ENCODE results near the gene DMC1. TPM values are rescaled to one million over a fixed set of nuclear protein-coding genes. Genes with fewer than 3 reads are reported as not detected.
A peak's percentile ranks its signal among the peaks of the same experiment; 100 is the strongest.

Gene DMC1
- total and polyA plus RNA-seq, 7 experiments from 2014 or later, result 0.13 to 7.4 (median 0.54) TPM; not detected in 2

DNA sequence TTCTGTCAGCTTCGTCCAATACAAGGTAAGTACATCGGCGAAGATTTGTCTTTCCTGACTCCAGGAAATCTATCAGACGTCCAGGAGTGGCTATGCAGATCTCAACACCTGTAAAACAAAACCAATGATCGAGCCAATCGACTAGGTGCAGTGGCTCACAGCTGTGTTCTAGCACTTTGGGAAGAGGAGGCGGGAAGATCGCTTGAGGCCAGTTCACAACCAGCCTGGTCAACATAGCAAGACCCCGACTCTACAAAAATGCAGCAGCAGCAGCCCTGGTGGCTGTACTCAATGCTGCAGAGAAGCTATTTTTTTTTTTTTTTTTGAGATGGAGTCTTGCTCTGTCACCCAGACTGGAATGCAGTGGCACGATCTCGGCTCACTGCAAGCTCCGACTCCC lies 75.0 kb downstream of the DMC1 start:
- Histone ChIP-seq H3K4me3 (ENCODE audit: low read length) (no peak overlapping the region), H3K27ac (ENCODE audit: low read depth, low read length) (peak overlapping the region; percentile 15), H3K4me1 (ENCODE audit: control insufficient read depth in 2 of 2, insufficient read depth in 2 of 2, low read length in 2 of 2) (peaks cover 16 to 29% of the 10 kb centered on the region in 2 donors), H3K27me3 (ENCODE audit: control insufficient read depth in 2 of 2, insufficient read depth in 2 of 2, low read length in 2 of 2) (no peaks in the 10 kb centered on the region), H3K36me3 (ENCODE audit: control insufficient read depth in 2 of 3, insufficient read depth in 3 of 3, low read length in 3 of 3) (peaks cover 60 to 94% (median 92%) of the 10 kb centered on the region in 3 experiments), H3K9me3 (ENCODE audit: control insufficient read depth in 2 of 3, low read length in 3 of 3) (no peaks in the 10 kb centered on the region)
- peaks cover 15 to 57% (median 46%) of the 10 kb centered on the region in 5 donors for H3K36me3 Mint-ChIP-seq
- ChIA-PET POLR2A (interaction anchor here (1.2 to 1.8 kb wide), 2 partner anchors 12 to 13 kb away, joined by 5 to 8 read pairs; no protein-coding TSS in a partner anchor), CTCF (no interaction called here)
- H3K27ac Mint-ChIP-seq, result peak overlapping the region in 4 of 9 donors; percentile 28 to 73 (median 38)
- no peaks in the 10 kb centered on the region for H3K9me3 Mint-ChIP-seq
- H3K27me3 Mint-ChIP-seq, result no peaks in the 10 kb centered on the region
- intact Hi-C loops (cut with micrococcal nuclease), result no loop called here
- ATAC-seq, result no peak
- peak overlapping the region in 2 of 10 donors; percentile 37 to 42 for H3K4me3 Mint-ChIP-seq
- DNase-seq, result no peak
- H3K4me1 Mint-ChIP-seq, result peaks cover 16 to 76% (median 59%) of the 10 kb centered on the region in 7 donors

DNA sequence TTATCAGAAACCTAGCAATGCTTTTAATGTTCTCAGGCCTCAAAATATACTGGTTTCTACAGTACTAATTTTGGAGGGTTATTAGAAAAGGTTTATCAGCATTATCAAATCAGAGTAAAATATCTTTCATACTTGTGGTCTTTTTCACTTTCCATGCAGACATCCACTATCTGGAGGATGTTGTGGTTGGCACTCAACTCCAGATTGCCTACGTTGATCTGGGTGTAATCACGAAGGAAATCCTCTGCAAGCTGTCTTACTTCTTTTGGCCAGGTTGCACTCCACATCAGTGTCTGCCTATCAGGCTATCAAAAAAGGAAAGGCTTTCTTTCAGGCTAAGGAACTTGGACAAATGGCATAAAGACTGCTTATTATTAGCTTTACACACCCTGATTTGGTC lies 75.5 kb downstream of the DMC1 start:
- no peaks in the 10 kb centered on the region for H3K9me3 ChIP-seq (ENCODE audit: control insufficient read depth in 2 of 3, low read length in 3 of 3)
- H3K4me1 Mint-ChIP-seq, result peaks cover 13 to 77% (median 61%) of the 10 kb centered on the region in 7 donors
- peak overlapping the region; percentile 15 for H3K27ac ChIP-seq (ENCODE audit: low read depth, low read length)
- H3K36me3 Mint-ChIP-seq, result peaks cover 13 to 59% (median 49%) of the 10 kb centered on the region in 5 donors
- H3K9me3 Mint-ChIP-seq, result no peaks in the 10 kb centered on the region
- ChIA-PET POLR2A (interaction anchor here (1.2 to 1.8 kb wide), 2 partner anchors 13 kb away, joined by 5 to 8 read pairs; no protein-coding TSS in a partner anchor), CTCF (no interaction called here)
- peaks cover 16 to 28% of the 10 kb centered on the region in 2 donors for H3K4me1 ChIP-seq (ENCODE audit: control insufficient read depth in 2 of 2, insufficient read depth in 2 of 2, low read length in 2 of 2)
- H3K27me3 ChIP-seq (ENCODE audit: control insufficient read depth in 2 of 2, insufficient read depth in 2 of 2, low read length in 2 of 2), result no peaks in the 10 kb centered on the region
- no peak for DNase-seq
- H3K27me3 Mint-ChIP-seq, result no peaks in the 10 kb centered on the region
- H3K27ac Mint-ChIP-seq, result peak overlapping the region in 5 of 9 donors; percentile 28 to 73 (median 36)
- H3K4me3 ChIP-seq (ENCODE audit: low read length), result no peak overlapping the region
- intact Hi-C loops (cut with micrococcal nuclease), result no loop called here
- peak overlapping the region in 2 of 10 donors; percentile 37 to 42 for H3K4me3 Mint-ChIP-seq
- H3K36me3 ChIP-seq (ENCODE audit: control insufficient read depth in 2 of 3, insufficient read depth in 3 of 3, low read length in 3 of 3), result peaks cover 65 to 96% (median 92%) of the 10 kb centered on the region in 3 experiments
- ATAC-seq, result no peak

DNA sequence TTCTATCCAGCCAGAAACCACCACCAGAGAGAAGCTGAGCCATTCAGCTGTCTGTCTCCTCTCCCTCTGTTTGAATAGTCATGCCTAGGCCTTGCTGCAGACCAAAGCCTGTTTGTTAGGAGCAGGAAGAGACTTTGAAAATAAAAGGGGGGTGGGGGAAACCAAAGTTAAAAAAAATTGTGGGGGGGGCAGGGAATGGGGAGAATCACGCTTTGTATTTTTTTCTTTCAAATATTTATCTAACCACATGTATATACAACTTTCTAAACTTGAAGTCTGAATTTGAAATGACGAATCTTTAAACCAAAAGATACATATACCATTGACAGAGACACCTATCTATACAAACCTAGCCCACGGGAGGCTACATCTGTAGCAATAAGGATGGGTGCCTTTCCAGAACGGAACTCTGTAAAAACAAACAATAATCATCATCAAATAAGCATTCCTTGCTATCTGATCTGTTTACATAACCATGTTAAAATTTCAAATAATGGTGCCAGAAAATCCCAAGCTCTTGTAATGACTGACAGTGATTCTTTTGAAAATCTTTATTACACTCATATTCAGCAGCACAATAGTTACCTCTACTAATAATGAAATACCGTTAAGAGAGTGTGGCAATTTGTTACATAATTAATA lies 78.2 kb downstream of the DMC1 start:
- Histone ChIP-seq H3K9me3 (ENCODE audit: control insufficient read depth in 2 of 3, low read length in 3 of 3) (no peaks in the 10 kb centered on the region), H3K36me3 (ENCODE audit: control insufficient read depth in 2 of 3, insufficient read depth in 3 of 3, low read length in 3 of 3) (peaks cover 48 to 94% (median 93%) of the 10 kb centered on the region in 3 experiments), H3K4me1 (ENCODE audit: control insufficient read depth in 2 of 2, insufficient read depth in 2 of 2, low read length in 2 of 2) (peaks cover 8 to 18% of the 10 kb centered on the region in 2 donors), H3K27me3 (ENCODE audit: control insufficient read depth in 2 of 2, insufficient read depth in 2 of 2, low read length in 2 of 2) (no peaks in the 10 kb centered on the region), H3K4me3 (ENCODE audit: low read length) (no peak overlapping the region), H3K27ac (ENCODE audit: low read depth, low read length) (no peak overlapping the region)
- no peak for ATAC-seq
- peaks cover 17 to 61% (median 41%) of the 10 kb centered on the region in 5 donors for H3K36me3 Mint-ChIP-seq
- POLR2A ChIA-PET, result interaction anchor here (0.6 to 3.5 kb wide), 5 partner anchors 11 to 1491 kb away, joined by 3 to 16 read pairs (median 3); no protein-coding TSS in a partner anchor
- peaks cover 12 to 73% (median 59%) of the 10 kb centered on the region in 7 donors for H3K4me1 Mint-ChIP-seq
- H3K27me3 Mint-ChIP-seq, result no peaks in the 10 kb centered on the region
- H3K4me3 Mint-ChIP-seq, result no peak overlapping the region
- peak overlapping the region in 2 of 9 donors; percentile 45 to 52 for H3K27ac Mint-ChIP-seq
- no peak for DNase-seq
- H3K9me3 Mint-ChIP-seq, result peaks cover 0 to 2% (median 0%) of the 10 kb centered on the region in 11 donors
- intact Hi-C loops (cut with micrococcal nuclease), result loop anchor here in 1 of 2 donors (2.0 kb wide), 1 partner anchor 15 kb away; the partner anchor contains the start of gene DDX17
- CTCF ChIA-PET, result interaction anchor here (0.6 to 1.0 kb wide), 4 partner anchors 10 to 91 kb away, joined by 3 read pairs; no protein-coding TSS in a partner anchor

DNA sequence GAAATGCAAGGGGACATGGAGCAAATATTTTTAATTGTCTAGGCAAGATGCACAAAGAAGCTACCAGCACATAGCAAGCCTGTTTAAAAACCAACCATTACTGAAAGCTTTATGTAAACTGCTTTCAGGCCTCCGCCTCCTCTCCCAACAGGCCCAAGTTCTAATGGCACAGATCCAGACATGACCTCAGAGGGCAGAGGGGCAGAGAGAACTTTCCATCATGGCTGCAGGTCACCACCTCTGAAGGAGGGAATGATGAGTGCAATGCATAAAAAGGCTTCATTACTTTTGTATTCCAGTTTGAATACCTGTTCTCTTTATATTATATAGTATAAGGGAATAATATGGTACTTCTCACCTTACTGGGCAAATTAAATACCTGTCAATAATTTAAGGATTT lies 79.1 kb downstream of the DMC1 start:
- no peak overlapping the region for H3K27ac ChIP-seq (ENCODE audit: low read depth, low read length)
- peaks cover 19 to 76% (median 63%) of the 10 kb centered on the region in 7 donors for H3K4me1 Mint-ChIP-seq
- no peaks in the 10 kb centered on the region for H3K27me3 Mint-ChIP-seq
- peaks cover 17 to 65% (median 46%) of the 10 kb centered on the region in 5 donors for H3K36me3 Mint-ChIP-seq
- no peak overlapping the region for H3K4me3 ChIP-seq (ENCODE audit: low read length)
- H3K9me3 ChIP-seq (ENCODE audit: control insufficient read depth in 2 of 3, low read length in 3 of 3), result no peaks in the 10 kb centered on the region
- ATAC-seq (no peak), DNase-seq (no peak)
- no peaks in the 10 kb centered on the region for H3K27me3 ChIP-seq (ENCODE audit: control insufficient read depth in 2 of 2, insufficient read depth in 2 of 2, low read length in 2 of 2)
- ChIA-PET POLR2A (interaction anchor here (0.5 to 3.5 kb wide), 6 partner anchors 8 to 1492 kb away, joined by 3 to 16 read pairs (median 4); no protein-coding TSS in a partner anchor), CTCF (interaction anchor here (0.7 to 0.8 kb wide), 2 partner anchors 15 to 80 kb away, joined by 3 to 4 read pairs; no protein-coding TSS in a partner anchor)
- intact Hi-C loops (cut with micrococcal nuclease), result loop anchor here in 1 of 2 donors (2.0 kb wide), 1 partner anchor 16 kb away; the partner anchor contains the start of gene DDX17
- peaks cover under 1 to 10% of the 10 kb centered on the region in 2 donors for H3K4me1 ChIP-seq (ENCODE audit: control insufficient read depth in 2 of 2, insufficient read depth in 2 of 2, low read length in 2 of 2)
- H3K9me3 Mint-ChIP-seq, result peaks cover 0 to 2% (median 0%) of the 10 kb centered on the region in 11 donors
- H3K36me3 ChIP-seq (ENCODE audit: control insufficient read depth in 2 of 3, insufficient read depth in 3 of 3, low read length in 3 of 3), result peaks cover 43 to 94% (median 93%) of the 10 kb centered on the region in 3 experiments
- H3K27ac Mint-ChIP-seq, result peak overlapping the region in 8 of 9 donors; percentile 35 to 79 (median 72)
- H3K4me3 Mint-ChIP-seq, result peak overlapping the region in 1 of 10 donors; percentile 20

DNA sequence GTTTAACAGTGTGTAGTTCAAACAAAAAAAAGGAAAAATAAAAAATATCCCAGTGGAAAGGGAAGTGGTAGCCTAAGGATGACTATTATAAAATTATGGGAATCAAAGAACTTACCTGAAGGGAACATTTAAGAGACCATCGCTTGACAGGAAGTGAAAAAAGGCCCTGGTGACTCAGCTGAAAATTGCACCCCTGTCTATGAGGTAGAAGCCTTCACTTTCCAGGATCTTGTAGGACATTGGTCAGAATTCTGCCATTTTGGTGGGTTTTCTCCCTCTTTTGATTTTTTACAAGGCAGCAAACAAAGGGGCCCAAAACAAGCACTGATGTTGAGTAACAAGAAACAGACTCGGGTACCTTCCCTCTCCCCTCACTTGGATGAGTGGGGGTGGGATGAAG lies 79.5 kb downstream of the DMC1 start:
- no peak for DNase-seq
- Histone ChIP-seq H3K36me3 (ENCODE audit: control insufficient read depth in 2 of 3, insufficient read depth in 3 of 3, low read length in 3 of 3) (peaks cover 43 to 93% (median 91%) of the 10 kb centered on the region in 3 experiments), H3K27me3 (ENCODE audit: control insufficient read depth in 2 of 2, insufficient read depth in 2 of 2, low read length in 2 of 2) (no peaks in the 10 kb centered on the region), H3K4me1 (ENCODE audit: control insufficient read depth in 2 of 2, insufficient read depth in 2 of 2, low read length in 2 of 2) (peaks cover 0 to 6% of the 10 kb centered on the region in 2 donors), H3K27ac (ENCODE audit: low read depth, low read length) (no peak overlapping the region), H3K4me3 (ENCODE audit: low read length) (no peak overlapping the region), H3K9me3 (ENCODE audit: control insufficient read depth in 2 of 3, low read length in 3 of 3) (no peaks in the 10 kb centered on the region)
- POLR2A ChIA-PET, result interaction anchor here (0.5 to 3.5 kb wide), 6 partner anchors 9 to 164 kb away, joined by 3 to 16 read pairs (median 4); partner anchors contain the start of gene DMC1
- Mint-ChIP-seq H3K4me1 (peaks cover 19 to 76% (median 67%) of the 10 kb centered on the region in 7 donors), H3K4me3 (peak overlapping the region in 1 of 10 donors; percentile 20), H3K36me3 (peaks cover 17 to 66% (median 48%) of the 10 kb centered on the region in 5 donors), H3K27ac (peak overlapping the region in 8 of 9 donors; percentile 35 to 79 (median 72)), H3K27me3 (no peaks in the 10 kb centered on the region), H3K9me3 (peaks cover 0 to 2% (median 0%) of the 10 kb centered on the region in 11 donors)
- ATAC-seq, result no peak
- intact Hi-C loops (cut with micrococcal nuclease), result loop anchor here in 1 of 2 donors (2.0 kb wide), 1 partner anchor 16 kb away; the partner anchor contains the start of gene DDX17
- CTCF ChIA-PET, result no interaction called here

DNA sequence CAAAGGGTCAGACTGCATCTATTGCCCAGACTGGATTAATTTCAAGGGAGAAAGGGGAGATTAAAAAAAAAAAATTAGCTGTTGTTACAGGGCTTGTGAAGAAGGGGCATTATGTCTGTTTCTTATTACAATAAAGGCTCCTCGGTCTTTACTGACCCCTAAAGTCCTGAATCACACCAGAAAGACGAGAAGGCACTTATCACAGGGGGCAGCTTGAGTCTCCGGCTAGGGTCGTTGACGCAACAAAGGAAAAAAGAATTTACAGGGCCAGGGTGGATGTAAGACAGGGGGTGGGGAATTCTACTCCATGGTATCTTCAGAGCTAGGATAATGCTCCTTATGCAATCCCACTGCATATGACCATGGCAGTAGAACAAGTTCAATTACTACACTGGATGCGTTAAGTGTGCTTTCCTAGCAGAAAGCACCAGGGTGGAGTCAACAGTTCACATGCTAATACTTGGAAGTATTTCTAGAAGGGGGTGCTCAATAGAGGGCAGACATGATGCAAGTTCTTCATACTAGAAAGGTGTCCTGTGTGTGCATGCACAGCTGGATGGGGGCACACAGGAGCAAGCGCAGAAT lies 80.3 kb downstream of the DMC1 start:
- peak overlapping the region; percentile 1 to 87 (median 72) for H3K27ac Mint-ChIP-seq
- H3K36me3 ChIP-seq (ENCODE audit: control insufficient read depth in 2 of 3, insufficient read depth in 3 of 3, low read length in 3 of 3), result peaks cover 38 to 91% (median 91%) of the 10 kb centered on the region in 3 experiments
- ChIA-PET CTCF (no interaction called here), POLR2A (interaction anchor here (0.8 to 3.5 kb wide), 6 partner anchors 9 to 81 kb away, joined by 3 to 16 read pairs (median 3); partner anchors contain the start of gene DMC1)
- peaks cover 0 to 1% of the 10 kb centered on the region in 2 donors for H3K4me1 ChIP-seq (ENCODE audit: control insufficient read depth in 2 of 2, insufficient read depth in 2 of 2, low read length in 2 of 2)
- peaks cover 17 to 78% (median 68%) of the 10 kb centered on the region in 7 donors for H3K4me1 Mint-ChIP-seq
- ATAC-seq, result peak; percentile 37
- no peaks in the 10 kb centered on the region for H3K27me3 Mint-ChIP-seq
- no peak overlapping the region for H3K4me3 Mint-ChIP-seq
- H3K9me3 ChIP-seq (ENCODE audit: control insufficient read depth in 2 of 3, low read length in 3 of 3), result no peaks in the 10 kb centered on the region
- peaks cover 0 to 2% (median 0%) of the 10 kb centered on the region in 11 donors for H3K9me3 Mint-ChIP-seq
- peaks cover 17 to 69% (median 50%) of the 10 kb centered on the region in 5 donors for H3K36me3 Mint-ChIP-seq
- intact Hi-C loops (cut with micrococcal nuclease), result loop anchor here in 1 of 2 donors (2.0 to 10.0 kb wide), 2 partner anchors 17 to 45 kb away; partner anchors contain the start of gene DDX17
- no peak overlapping the region for H3K4me3 ChIP-seq (ENCODE audit: low read length)
- no peak overlapping the region for H3K27ac ChIP-seq (ENCODE audit: low read depth, low read length)
- H3K27me3 ChIP-seq (ENCODE audit: control insufficient read depth in 2 of 2, insufficient read depth in 2 of 2, low read length in 2 of 2), result no peaks in the 10 kb centered on the region
- no peak for DNase-seq
